ENCODE results near the gene PTPN1. TPM values are rescaled to one million over a fixed set of nuclear protein-coding genes. Genes with fewer than 3 reads are reported as not detected.
A peak's percentile ranks its signal among the peaks of the same experiment; 100 is the strongest.

Gene PTPN1
- total RNA-seq, 1 experiment from 2014 or later, result 57.1 TPM

DNA sequence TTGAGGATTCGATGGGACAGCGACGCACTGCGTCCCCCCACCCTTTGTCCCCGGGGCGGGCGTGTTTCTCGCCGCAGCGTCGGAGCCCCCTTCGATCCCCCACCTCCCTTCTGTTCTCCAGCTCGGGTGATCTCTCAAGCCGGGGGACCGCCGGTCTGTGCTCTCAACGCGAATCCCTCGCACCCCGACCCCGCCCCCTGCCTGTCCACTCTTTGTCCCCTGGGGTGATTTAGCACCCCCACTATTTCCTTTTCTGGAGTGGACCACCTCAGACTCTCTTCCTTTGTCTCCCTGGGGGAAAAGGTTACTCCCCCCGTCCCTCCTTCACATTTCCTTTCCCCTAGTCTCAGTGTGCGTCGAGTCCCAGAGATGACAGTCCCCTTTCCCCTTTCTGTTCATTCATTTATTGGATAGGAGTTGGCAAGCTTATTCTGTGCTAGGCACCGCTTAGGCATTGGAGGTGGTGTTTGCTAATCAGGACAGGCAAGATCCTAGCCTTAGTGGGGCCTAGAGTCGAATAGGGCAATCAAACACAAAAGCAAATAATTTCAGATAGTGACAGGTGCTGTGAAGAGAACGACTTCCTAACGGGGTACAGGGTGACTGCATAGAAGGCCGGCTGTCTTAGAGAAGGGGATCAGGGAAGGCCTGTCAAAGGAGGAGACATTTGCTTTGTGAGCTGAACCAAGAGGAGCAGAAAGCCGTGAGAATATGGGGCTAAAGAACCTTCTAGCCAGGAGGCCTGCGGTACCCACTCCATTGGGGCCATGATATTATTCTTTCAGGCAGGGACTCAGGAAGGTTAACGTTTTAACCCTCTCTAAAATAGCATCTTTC lies 741 bp downstream of the PTPN1 start:
- no peak for DNase-seq (ENCODE audit: low read depth)

DNA sequence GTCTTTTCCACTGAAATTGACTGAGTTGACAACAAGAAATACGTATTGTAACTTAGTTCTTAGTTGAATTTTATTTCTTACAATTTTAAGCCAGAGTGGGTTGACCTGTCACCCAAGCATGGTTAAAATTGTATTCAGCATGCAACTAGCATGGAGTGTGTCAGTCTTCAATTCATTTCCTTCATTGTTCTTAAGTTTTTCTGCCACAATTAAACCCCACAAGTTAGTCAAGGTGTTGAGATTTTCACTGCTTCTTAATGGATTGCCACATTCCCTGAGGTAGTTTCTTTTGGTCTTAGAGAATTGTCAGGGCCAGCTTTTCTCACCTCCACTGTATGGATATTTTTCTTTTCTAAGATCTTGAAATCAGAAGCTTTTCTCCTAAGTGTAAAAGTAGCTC lies 2.1 kb downstream of the PTPN1 start:
- DNase-seq (ENCODE audit: low read depth), result no peak

DNA sequence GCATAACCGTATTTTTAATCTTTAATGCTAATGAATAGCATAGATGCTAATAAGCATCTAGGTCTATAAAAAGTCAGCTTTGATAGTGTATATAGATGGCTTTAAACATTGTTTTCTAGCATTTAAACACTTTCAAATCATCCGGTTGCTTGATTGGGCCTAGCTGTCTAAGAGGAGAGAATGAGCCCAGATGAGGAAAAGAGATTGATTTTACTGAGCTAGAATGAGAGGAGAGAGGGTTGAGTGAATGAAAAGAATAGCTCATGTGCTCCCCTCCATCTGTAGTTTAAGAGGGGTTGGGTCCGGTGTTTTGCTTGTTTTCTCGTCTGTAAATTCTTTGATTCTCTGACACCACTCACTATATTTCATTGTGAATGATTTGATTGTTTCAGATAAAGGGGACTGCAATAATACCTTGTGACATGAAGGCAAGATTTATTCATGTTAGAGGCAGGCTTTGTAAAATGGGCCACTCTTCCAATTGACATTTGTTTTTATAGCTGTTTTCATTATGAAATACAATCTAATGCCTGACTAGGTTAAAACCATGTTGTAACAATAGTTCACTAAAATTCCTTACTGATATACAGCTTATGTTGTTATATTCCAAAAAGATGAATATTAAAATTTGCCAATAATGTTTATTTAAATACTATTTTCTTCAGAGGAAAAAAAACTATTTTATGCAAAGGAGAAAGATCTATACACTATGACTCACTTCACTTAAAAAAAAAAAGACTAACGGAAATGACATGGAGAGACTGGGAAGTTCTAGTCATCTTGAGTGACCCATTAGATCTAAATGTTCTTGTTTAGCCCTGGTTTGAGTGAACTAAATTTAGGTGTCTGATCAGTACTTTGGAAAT lies 3.2 kb downstream of the PTPN1 start:
- peak; percentile 83 for DNase-seq (ENCODE audit: low read depth)

DNA sequence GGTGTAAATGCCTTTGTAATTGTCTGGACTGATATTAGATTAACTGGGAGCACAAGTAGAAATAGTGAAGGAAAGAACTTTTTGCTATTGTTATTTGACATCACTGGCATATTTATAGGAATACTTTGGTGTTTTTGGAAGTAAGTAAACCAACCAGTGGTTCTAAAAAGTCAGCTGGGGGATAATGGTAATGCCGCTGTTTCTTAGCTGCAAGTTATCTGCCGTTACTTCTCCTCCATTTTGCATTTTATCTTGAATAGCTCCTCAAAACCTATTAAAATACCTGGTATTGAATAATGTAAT lies 3.8 kb downstream of the PTPN1 start:
- DNase-seq (ENCODE audit: low read depth), result no peak

DNA sequence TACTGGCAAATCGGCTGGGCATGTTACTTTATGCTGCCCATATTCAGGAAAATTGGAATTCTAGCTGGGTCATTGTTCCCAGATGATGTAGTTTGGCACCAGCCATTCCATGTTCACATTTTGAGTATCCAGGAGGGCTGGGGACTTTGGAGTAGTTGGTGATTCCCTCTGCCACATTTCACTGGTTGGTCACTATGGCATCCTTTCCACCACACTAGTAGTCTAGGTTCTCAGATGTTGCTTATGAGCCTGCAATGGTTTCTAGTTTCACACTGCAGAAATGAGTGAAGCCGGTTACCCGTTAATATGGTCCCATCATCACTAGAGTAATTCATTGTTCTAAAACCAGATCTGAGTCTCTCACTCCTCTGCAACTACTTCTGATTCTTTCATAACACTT lies 4.6 kb downstream of the PTPN1 start:
- no peak for DNase-seq (ENCODE audit: low read depth)

DNA sequence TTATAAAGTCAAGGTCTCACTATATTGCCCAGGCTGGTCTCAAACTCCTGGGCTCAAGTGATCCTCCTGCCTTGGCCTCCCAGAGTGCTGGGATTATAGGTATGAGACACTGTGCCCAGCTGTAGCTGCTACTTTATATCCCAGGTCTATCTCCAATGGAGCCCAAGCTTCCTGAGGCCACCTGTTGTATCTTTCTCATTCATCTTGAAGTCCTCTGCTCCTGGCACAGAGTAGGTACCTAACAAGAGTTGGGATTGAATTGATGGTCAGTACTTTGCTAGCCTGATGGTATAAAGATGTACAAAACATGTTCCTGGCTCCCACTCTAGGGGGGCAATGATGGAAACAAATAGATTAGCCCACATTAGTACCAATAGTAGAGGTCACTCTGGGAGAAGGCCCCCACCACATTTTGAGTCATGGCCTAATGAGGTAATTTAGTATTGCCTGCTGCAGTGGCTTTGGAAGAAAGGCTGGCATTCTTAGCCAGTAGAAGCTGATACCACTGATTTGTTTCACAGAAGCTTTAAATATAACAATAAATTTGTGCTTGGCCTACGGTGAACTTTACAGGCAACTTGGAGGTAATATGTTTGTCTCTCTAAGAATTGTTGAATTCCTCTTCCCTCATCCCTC lies 5.4 kb downstream of the PTPN1 start:
- no peak for DNase-seq (ENCODE audit: low read depth)

DNA sequence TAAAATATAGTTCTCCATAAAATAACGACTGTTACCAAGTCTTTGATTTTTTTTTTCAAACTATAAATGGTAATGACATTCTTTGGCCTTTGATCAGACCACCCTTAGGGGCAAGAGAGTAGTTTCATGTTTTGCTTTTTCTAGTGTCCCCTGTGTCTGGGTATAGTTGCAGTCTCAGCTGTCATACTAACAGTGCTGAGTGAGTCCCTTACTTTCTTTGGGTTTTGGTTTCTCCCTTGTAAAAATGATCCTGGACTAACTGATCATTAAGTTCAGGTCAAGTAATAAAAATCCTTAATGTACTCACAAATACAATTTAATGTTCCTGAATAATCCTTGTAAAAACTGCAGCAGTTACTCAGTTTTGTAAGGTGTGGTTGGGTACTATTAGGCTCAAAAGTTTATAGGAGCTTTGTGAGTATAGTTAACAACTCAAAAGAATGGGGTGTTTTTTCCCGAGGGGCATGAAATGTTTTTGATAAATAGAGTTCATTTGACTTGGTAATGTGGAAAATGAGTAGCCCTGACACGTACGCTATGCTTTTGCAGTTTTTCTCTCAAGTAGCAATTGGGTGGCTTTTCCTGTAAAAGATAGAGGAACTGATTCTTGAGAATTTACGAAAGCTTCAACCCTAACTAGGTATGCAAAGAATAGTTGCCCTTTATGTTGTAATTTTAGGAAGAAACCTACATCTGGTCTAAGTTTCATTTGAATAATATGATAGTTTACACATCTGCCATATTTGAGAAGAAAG lies 6.2 kb downstream of the PTPN1 start:
- DNase-seq (ENCODE audit: low read depth), result no peak

DNA sequence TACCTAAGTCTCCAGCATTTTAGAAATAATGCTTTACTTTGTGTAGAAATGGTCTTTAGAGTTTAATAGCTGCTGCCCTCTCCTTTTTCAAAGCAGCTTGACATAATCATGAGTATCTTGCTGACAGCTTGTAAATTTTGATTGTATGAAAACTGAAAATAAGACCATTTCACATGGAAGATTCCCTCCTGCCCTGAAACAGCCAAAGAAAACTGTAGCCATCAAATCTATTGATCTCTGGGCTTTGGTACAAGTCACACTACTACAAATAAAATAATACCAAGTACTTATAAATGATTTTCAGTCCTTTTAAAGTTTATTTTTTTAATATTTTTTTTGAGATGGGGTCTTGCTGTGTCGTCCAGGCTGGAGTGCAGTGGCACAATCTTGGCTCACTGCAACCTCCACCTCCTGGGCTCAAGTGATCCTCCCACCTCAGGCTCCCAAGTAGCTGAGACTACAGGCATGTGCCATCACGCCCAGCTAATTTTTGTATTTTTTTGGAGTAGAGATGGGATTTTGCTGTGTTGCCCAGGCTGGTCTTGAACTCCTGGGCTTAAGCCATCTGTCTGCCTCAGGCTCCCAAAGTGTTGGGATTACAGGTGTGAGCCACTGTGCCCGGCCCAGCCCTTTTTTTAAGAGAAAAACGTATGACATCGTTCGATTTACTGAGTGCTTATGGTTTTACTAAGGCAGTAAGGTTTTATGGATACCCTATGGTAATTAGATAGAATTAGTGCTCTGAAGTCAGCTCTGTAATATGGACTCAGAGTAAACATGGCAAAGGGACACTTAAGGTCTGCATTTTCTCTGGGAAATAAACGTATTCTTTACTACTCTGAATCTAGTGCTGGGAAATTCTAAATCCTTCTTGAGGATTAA lies 7.0 kb downstream of the PTPN1 start:
- no peak for DNase-seq (ENCODE audit: low read depth)

DNA sequence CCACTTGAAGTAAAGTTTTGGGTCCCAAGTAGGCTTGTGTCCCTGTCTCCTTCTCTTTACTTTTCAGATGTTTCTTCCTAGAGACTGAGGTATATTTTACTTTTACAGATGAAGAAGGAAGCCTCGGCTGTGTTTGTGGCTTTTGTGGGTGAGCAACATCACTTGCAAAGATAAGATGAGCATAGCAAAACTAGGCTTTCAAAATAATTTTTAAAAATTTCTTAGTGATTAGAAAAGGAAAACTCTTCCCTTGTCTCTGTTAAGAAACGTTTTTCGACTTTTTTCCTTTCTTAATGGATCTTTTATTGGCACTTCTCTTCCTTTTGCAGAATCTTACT lies 7.6 kb downstream of the PTPN1 start:
- no peak for DNase-seq (ENCODE audit: low read depth)

DNA sequence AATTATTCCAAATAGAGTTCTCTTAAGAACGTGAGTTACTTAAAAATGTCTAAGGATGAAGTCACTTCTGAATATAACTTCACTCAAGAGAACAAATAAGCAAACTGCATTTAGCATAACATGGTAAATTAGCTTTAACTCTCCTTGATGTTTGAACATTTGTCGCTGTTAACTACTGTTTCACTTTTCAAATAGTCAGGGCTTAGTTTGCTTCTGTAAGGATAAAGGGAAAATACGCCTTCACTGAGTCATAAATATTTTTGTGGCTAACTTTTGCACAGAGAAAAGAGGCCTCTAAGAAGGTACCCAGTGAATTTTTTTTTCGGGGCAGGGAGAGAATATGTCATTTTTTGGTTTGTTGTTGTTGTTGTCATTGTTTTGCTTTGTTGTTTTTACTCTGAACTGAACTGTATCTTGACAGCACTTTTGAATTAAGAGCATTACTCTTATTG lies 8.1 kb downstream of the PTPN1 start:
- DNase-seq (ENCODE audit: low read depth), result peak; percentile 71

DNA sequence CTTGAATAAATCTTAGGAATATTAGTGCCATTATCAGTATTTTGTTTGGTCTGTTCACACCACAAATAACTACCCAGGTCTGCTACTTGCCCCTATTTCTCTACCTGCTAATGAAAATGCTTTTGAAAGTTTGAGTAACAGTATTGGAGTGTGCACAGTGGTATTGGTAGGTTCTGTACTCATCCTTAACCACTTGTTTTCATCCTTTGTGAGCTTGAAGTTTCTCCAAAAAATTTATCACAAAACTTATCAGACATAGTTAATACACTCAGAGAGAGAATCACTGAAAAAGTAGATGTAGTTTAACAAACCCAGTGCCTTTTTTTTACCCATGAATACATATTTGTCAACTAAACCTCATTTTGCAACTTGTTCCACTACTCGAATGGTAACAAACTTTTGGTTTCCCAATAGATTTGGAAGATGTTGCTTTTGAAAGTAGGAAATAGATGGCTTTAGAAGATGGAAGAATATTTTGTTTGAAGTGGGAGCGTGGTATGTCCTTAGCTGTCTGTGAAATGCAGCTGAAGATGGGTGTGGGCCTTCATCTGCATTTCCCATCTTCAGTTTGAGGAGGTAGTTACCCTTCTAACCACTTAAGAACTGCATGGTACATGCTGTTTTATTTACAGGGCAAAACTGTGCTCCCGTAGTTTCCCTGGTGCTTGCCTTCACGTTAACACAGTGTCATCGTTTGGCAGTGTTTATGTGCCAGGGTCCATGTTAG lies 9.0 kb downstream of the PTPN1 start:
- DNase-seq (ENCODE audit: low read depth), result no peak

DNA sequence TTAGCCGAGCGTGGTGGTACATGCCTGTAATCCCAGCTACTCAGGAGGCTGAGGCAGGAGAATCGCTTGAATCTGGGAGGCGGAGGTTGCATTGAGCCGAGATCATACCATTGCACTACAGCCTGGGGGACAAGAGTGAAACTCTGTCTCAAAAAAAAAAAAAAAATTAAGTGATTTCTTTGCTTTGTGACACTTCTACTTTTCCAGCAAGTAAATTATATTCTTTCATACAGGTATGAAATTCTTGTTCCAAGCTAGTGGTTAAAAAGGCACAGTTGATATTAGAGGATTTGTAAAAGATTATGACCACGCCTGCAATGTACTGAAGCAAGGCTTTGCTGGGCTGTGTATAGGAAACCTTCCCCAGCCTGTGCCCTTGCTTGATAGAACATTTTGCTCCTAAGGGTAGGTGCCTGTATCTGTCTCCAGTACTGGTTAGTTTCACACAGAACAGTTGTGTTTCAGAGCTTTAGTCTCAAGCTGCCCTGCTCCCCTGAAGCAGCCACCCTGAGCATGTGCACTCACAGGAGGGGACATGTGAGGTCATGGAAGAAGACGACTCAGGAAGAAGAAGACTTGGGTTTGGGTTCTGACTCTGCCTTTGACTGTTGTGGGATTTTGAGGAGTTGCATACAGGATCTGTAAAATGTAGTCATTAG lies 10.2 kb downstream of the PTPN1 start:
- DNase-seq (ENCODE audit: low read depth), result no peak

DNA sequence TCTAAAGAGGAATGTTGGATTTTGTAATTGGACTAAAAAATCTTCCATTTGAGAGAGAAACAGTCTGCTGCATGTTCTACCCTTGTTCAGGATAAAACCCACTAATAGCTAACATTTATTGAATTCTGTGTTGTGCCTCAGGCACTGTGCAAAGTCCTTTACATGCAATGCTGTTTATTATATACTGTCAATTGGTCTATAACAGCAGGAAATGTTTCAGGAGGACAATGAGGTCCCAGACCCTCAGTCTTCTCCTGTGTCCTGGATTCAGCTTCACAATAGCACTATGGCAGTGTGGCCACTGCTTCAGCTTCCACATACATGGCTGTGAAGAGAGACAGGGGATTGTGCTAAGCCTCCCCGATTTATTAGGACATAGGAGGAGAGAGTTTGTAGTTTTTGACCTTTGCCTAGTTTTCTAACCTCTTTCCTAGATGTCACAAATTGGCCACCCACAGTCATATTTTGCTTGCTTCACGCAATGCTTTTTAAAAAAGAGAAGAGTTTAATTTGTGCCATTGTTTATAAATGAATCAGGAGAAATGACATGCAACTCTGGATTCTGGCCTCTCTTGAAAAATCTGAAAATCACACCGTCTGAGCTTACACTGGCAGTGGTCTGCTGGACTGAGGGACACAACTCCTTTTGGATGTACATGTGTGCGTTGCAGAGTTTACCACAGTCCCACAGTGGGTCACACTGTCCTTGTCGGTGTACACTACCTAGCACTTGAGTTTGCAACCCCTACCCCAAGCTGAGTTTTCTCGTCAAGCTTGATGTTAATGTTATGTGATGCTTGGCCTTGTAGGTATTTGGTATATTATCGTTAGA lies 11.3 kb downstream of the PTPN1 start:
- no peak for DNase-seq (ENCODE audit: low read depth)

DNA sequence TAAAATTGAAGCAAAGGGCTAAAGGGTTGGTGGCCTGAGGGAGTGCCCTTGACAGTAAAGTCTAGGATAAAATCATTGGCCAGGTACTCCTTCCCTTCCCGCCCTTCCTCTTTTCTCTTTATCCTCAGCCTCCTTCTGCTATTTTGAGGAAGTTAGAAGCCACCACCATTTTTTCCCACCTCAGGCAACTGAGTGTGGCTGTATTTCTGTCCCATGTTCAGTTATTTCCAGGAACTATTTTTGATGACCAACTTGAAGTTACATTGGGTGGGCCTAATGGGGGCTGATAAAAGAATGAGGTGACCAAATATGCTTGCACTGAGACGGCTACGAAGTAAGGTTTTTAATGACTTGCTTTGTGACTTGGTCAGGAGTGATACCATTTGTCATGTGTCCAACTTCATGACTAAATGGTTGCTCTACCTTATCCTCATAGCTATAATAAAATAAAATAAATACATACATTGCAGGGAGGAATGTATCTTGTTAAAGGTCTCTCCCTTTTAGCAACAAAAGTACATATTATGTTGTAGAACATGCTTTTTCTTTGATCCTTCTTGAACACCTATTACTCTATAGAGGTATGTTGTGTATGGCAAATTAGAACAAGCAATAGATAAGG lies 12.0 kb downstream of the PTPN1 start:
- DNase-seq (ENCODE audit: low read depth), result no peak

DNA sequence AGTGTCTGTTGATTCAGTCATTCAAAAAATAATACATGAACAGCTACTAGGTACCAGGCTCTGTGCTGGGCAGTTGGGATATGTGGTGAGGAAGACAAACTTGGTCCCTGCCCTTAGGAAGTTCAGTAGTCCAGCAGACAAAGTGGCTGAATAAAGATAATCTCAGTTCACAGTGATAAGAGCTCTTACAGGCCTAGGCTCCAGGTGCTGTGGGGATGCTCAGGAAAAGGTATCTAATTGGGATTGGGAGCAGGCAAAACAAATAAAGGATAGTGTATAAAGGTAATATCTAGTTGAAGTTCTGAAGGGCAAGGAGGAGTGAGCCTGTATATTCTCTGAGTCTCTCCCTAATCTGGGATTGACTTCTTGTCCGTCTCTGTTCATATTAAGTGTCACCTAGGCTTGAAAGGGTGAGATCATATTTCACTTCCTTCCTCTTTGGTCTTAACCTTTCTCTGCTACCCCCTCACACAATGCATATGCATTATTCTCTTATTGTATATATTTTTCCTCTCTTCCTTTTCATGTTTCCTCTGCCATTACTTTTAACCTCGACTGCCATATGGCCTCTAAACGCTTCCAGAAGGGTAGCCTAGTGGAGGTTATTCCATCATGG lies 13.5 kb downstream of the PTPN1 start:
- DNase-seq (ENCODE audit: low read depth), result no peak

DNA sequence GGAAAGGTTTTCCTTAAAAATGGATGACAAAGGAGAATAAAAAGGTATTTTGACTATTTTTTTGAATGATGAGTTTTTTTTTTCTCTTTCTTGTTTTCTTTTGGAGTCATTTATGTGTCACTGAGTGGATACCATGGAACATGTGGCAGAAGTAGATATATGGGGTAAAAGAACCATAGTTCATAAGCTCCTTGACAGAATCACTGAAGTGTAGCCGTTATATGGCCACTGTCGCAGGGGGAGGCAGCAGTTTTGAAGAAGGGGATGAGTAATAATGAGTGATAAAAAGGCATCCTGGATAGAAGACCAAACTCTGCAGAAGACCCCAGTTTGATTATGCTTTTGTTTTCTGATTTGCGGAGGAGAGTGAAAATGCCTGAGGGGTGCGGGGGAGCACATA lies 15.5 kb downstream of the PTPN1 start:
- no peak for DNase-seq (ENCODE audit: low read depth)

DNA sequence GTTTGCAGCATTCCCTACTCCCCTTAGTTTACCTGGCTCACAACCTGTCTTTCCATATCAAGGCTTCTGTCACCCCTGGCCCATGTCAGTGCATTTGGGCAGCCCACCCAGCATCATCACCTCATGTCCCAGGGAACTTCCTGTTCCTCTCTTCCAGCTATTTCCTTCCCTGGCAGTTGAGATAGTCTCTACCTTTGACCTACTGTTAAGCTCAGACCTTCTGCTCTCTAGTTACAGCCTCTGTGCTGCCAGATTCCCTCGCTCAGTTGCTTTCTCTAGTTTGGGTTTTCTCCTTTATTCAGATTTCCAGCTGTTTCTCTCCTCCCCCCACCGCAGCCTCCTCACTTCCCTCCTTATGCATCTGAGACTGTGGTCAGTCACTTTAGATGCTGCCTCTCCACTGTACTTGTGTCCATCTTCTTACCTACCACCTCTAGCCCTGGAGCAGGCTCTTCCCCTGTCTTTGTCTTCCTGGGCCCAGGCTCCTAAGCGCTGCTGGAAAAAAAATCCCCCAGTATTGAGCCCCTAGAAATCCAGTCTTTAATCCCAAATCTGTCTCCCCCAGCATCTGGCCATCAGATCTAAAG lies 16.3 kb downstream of the PTPN1 start:
- DNase-seq (ENCODE audit: low read depth), result no peak
